Left cardiac atrium (tissue), 4 donors: Measurements from ENCODE around the gene CLINT1. TPM values are rescaled to one million over a fixed set of nuclear protein-coding genes. Genes with fewer than 3 reads are reported as not detected.
"Not testable (repeated sequence)": the region's sequence is repeated elsewhere in the genome, so short reads cannot be mapped to it uniquely, and the experiment has no call there.

Experiments used
- ATAC-seq, 2 donors: fragments of 200-7000 bp; cut with Tn5 transposase; one replicate each; pipeline ENCODE4 v1.9.1; 2020; ENCODE audit warnings: mild to moderate bottlenecking in 2 of 2, moderate library complexity in 2 of 2
- DNase-seq: peaks from one replicate; pipeline ENCODE4 v3.0.0-alpha.2; 2020
- intact Hi-C, 2 donors: fragments of 100-400 bp; cut with DNase I; formaldehyde crosslinking; loops; one replicate each; pipeline versions ENCODE4 v1.14.1 to v1.15.1; 2022 to 2023
- long read RNA-seq: library from polyadenylated mRNA; unstranded; transcript quantifications from one replicate; pipeline ENCODE4 v2.0.0, GENCODE V29; 2021
- total RNA-seq, 2 donors: library from RNA; stranded (reverse); fragmentation: NEBNext Ultra II Directional; extraction: Animal tissue kit (Norgen Biotek cat#: 25700); gene quantifications; one replicate each; pipeline ENCODE4 v1.2.1, GENCODE V29; 2021
- donor health status: DM: no; HTN: yes; CAD: no.
- donor health status: DM: no; HTN: yes; CAD: no; lungs with severe emphysema.
- donor health status: DM: yes; HTN: yes; CAD: no.
- donor health status: Dilated cardiomyopathy.

The CLINT1 gene
- 10 to 100 TPM; 54.0 to 72.8 TPM for total RNA-seq
- long read RNA-seq, transcript CLINT1-207 (12 exons, 2,346 nt): major isoform, 104 of 231 reads
- long read RNA-seq, transcript CLINT1-201 (12 exons, 3,440 nt): minor isoform, 95 of 231 reads
- long read RNA-seq, partial matches to known transcripts: 10 of 231 reads
- long read RNA-seq, other reads (novel, unspliced or antisense): 19 of 231 reads

GRCh38 chr5:157858527-157859226 is at the start of gene CLINT1:
TSS of gene CLINT1 (minus strand) at chr5:157859145. CDS start at chr5:157858970, 175 bp downstream.
- DNase-seq (peak; percentile 96), ATAC-seq (peak; percentile 97 to 98)
- intact Hi-C loops: loop anchor here in 1 of 2 donors (2.0 to 10.0 kb wide), 3 partner anchors 36 to 136 kb away; no protein-coding TSS in a partner anchor

GRCh38 chr5:157908459-157908858 is 49.5 kb upstream of the CLINT1 start:
- ATAC-seq (no peak), DNase-seq (no peak)
- intact Hi-C loops: no loop called here

GRCh38 chr5:157907479-157907878 is 48.5 kb upstream of the CLINT1 start:
- no peak for DNase-seq
- no peak for ATAC-seq
- intact Hi-C loops: no loop called here

GRCh38 chr5:157903117-157903450 is 44.1 kb upstream of the CLINT1 start:
- DNase-seq (no peak), ATAC-seq (no peak)
- intact Hi-C loops: no loop called here

- intact Hi-C loops: no loop called here
- DNase-seq: no peak
- ATAC-seq: peak; percentile 47 to 91
Observed at GRCh38 chr5:157902449-157903116, 43.6 kb upstream of the CLINT1 start.

GRCh38 chr5:157900644-157901043 is 41.7 kb upstream of the CLINT1 start:
- intact Hi-C loops: no loop called here
- DNase-seq (no peak), ATAC-seq (no peak)

- intact Hi-C loops: no loop called here
- no peak for ATAC-seq
Observed at GRCh38 chr5:157893611-157894010, 34.7 kb upstream of the CLINT1 start.

GRCh38 chr5:157892974-157893373 is 34.0 kb upstream of the CLINT1 start:
- no peak for DNase-seq
- intact Hi-C loops: no loop called here
- ATAC-seq: no peak

More at GRCh38 chr5:157893611-157894010, 34.7 kb upstream of the CLINT1 start:
- DNase-seq: no peak

GRCh38 chr5:157890836-157891597 is 32.1 kb upstream of the CLINT1 start:
- ATAC-seq (no peak), DNase-seq (no peak)
- intact Hi-C loops: no loop called here

GRCh38 chr5:157888814-157889532 is 30.0 kb upstream of the CLINT1 start:
- ATAC-seq: no peak
- no peak for DNase-seq
- intact Hi-C loops: no loop called here

GRCh38 chr5:157886796-157887380 is 27.9 kb upstream of the CLINT1 start:
- no peak for DNase-seq
- no peak for ATAC-seq
- intact Hi-C loops: no loop called here

GRCh38 chr5:157885051-157885450 is 26.1 kb upstream of the CLINT1 start:
- intact Hi-C loops, ATAC-seq, DNase-seq: not testable (repeated sequence)

GRCh38 chr5:157881498-157881897 is 22.6 kb upstream of the CLINT1 start:
- DNase-seq, intact Hi-C loops, ATAC-seq: not testable (repeated sequence)

GRCh38 chr5:157877821-157878220 is 18.9 kb upstream of the CLINT1 start:
- intact Hi-C loops: no loop called here

GRCh38 chr5:157874861-157875260 is 15.9 kb upstream of the CLINT1 start:
- no peak for ATAC-seq
- no peak for DNase-seq
- intact Hi-C loops: no loop called here

More at GRCh38 chr5:157877821-157878220, 18.9 kb upstream of the CLINT1 start:
- no peak for ATAC-seq
- DNase-seq: no peak

- ATAC-seq (peak; percentile 59 to 94), DNase-seq (peak; percentile 39)
- intact Hi-C loops: no loop called here
Observed at GRCh38 chr5:157870837-157871834, 12.2 kb upstream of the CLINT1 start.

- intact Hi-C loops: no loop called here
- DNase-seq (no peak), ATAC-seq (no peak)
Observed at GRCh38 chr5:157867751-157868387, 8.9 kb upstream of the CLINT1 start.
